HepG2 (cell line): ENCODE measurements around the gene GPR85. TPM values are rescaled to one million over a fixed set of nuclear protein-coding genes. Genes with fewer than 3 reads are reported as not detected.

Experiments
- ATAC-seq: fragments of 200-7000 bp; cut with Tn5 transposase; 3 replicates; pipeline ENCODE4 v1.9.1; 2020; ENCODE audit warnings: mild to moderate bottlenecking, moderate library complexity
- BruUV-seq: library from RNA; stranded (reverse); fragments of 400-500 nt; replicated peaks from 2 replicates; lab custom pipeline; 2021; lab: Mats Ljungman, UMichigan
- CTCF ChIA-PET: fragments of 300-600 bp; formaldehyde crosslinking; extraction: SDS; loops from one replicate; lab custom pipeline; 2021; ENCODE audit warnings: low total read pairs, inconsistent platforms, low intra/inter-chr PET ratio; lab: Yijun Ruan, JAX
- POLR2A ChIA-PET: fragments of 350-600 bp; sonication (Branson Sonifier 250); formaldehyde crosslinking; loops from one replicate; lab custom pipeline; 2020; ENCODE audit warnings: antibody characterized with exemption, inconsistent platforms; lab: Yijun Ruan, JAX
- DNase-seq: peaks from one replicate; pipeline ENCODE4 v3.0.0-alpha.2; 2015; ENCODE audit warnings: low spot score
- FAIRE-seq: peaks from 3 replicates; lab custom pipeline; 2011; peaks lifted over from hg19 to GRCh38; lab: Jason Lieb, UNC
- H2AFZ ChIP-seq: one replicate; pipeline ENCODE4 v1.6.1; 2011; ENCODE audit warnings: low read length, inconsistent platforms
- H3K27ac ChIP-seq: fragments of 300-600 bp; 3 replicates; pipeline ENCODE4 v1.8.0; 2011; ENCODE audit warnings: mixed run types, mild to moderate bottlenecking, mixed read lengths, low read length, inconsistent platforms; ENCODE audit not compliant: insufficient read depth; ENCODE audit errors: extremely low read length
- H3K27me3 ChIP-seq, 2 experiments: fragments of 200-600 bp in 1 of 2; 2 replicates in 1 of 2; 3 replicates in 1 of 2; pipeline versions ENCODE4 v1.6.0 to v1.8.0; 2011; ENCODE audit warnings: low read length in 2 of 2, mild to moderate bottlenecking in 2 of 2, moderate library complexity in 2 of 2, inconsistent platforms in 1 of 2; ENCODE audit not compliant: insufficient read depth in 2 of 2, control insufficient read depth in 1 of 2
- H3K36me3 ChIP-seq, 2 experiments: fragments of 200-600 bp in 1 of 2; replicated peaks in 1 of 2; 2 replicates in 1 of 2; 3 replicates in 1 of 2; pipeline versions ENCODE4 v1.5.1 to v1.8.0; 2011; ENCODE audit warnings: low read length in 2 of 2, inconsistent platforms in 1 of 2; ENCODE audit not compliant: insufficient read depth in 2 of 2, control insufficient read depth in 1 of 2
- H3K4me1 ChIP-seq: 2 replicates; pipeline ENCODE4 v1.5.1; 2012; ENCODE audit warnings: low read length, inconsistent platforms; ENCODE audit not compliant: insufficient read depth
- H3K4me2 ChIP-seq: 2 replicates; pipeline ENCODE4 v1.6.0; 2011; ENCODE audit warnings: low read depth, low read length, inconsistent platforms
- H3K4me3 ChIP-seq, 3 experiments: fragments of 200-600 bp in 1 of 3; sonication (generic), shearing (Covaris generic) in 1 of 3; replicated peaks in 1 of 3; 2 replicates each; pipeline ENCODE4 v1.5.1; 2011 to 2016; ENCODE audit warnings: low read length in 3 of 3, inconsistent platforms in 2 of 3, low read depth in 2 of 3, mild to moderate bottlenecking in 2 of 3, control low read depth in 1 of 3, mixed read lengths in 1 of 3; ENCODE audit not compliant: insufficient read depth in 1 of 3
- H3K79me2 ChIP-seq: one replicate; pipeline ENCODE4 v1.6.1; 2011; ENCODE audit warnings: low read length, inconsistent platforms; ENCODE audit not compliant: insufficient read depth
- H3K9ac ChIP-seq: 2 replicates; pipeline ENCODE4 v1.6.0; 2011; ENCODE audit warnings: mild to moderate bottlenecking, low read depth, low read length, inconsistent platforms; ENCODE audit not compliant: insufficient read depth
- H3K9me3 ChIP-seq: 2 replicates; pipeline ENCODE4 v1.5.1; 2012; ENCODE audit warnings: mild to moderate bottlenecking, low read length
- H4K20me1 ChIP-seq: 2 replicates; pipeline ENCODE4 v1.6.0; 2011; ENCODE audit warnings: inconsistent platforms, mild to moderate bottlenecking, low read length, moderate library complexity; ENCODE audit not compliant: insufficient read depth
- CCDC6 ChIP-seq: sonication (generic); formaldehyde crosslinking; IDR thresholded peaks from 2 replicates; pipeline ENCODE4 v1.8.1; 2022; ENCODE audit warnings: mild to moderate bottlenecking, missing genetic modification reagents, moderate library complexity
- GATAD1 ChIP-seq: IDR thresholded peaks from 2 replicates; pipeline ENCODE4 v1.6.1; 2016; ENCODE audit warnings: missing genetic modification reagents, missing compliant biosample characterization
- KLF15 ChIP-seq: sonication (generic); formaldehyde crosslinking; IDR thresholded peaks from 2 replicates; pipeline ENCODE4 v1.8.1; 2023; ENCODE audit warnings: borderline replicate concordance, mild to moderate bottlenecking, inconsistent platforms, missing genetic modification reagents, mixed read lengths
- MAFF ChIP-seq: IDR thresholded peaks from 2 replicates; pipeline ENCODE4 v1.6.1; 2011; ENCODE audit warnings: low read depth, low read length, improper control_type of control experiment
- MAFK ChIP-seq, 2 experiments: IDR thresholded peaks in 1 of 2; conservative IDR thresholded peaks in 1 of 2; 2 replicates each; pipeline ENCODE4 v1.6.1; 2011; ENCODE audit warnings: improper control_type of control experiment in 2 of 2, low read length in 2 of 2
- NCOA5 ChIP-seq: sonication (generic); formaldehyde crosslinking; IDR thresholded peaks from 2 replicates; pipeline ENCODE4 v1.4.0; 2020; ENCODE audit warnings: missing genetic modification reagents
- NR2F2 ChIP-seq: IDR thresholded peaks from 2 replicates; pipeline ENCODE4 v1.6.1; 2012; ENCODE audit warnings: low read depth, inconsistent platforms, borderline replicate concordance
- SATB2 ChIP-seq: sonication (generic); formaldehyde crosslinking; IDR thresholded peaks from 2 replicates; pipeline ENCODE4 v1.5.0; 2020; ENCODE audit warnings: missing genetic modification reagents
- TARDBP ChIP-seq: sonication (generic); formaldehyde crosslinking; IDR thresholded peaks from 2 replicates; pipeline ENCODE4 v1.8.0; 2022; ENCODE audit warnings: mild to moderate bottlenecking, missing genetic modification reagents
- ZNF7 ChIP-seq: IDR thresholded peaks from 2 replicates; pipeline ENCODE4 v1.6.1; 2016; ENCODE audit warnings: missing biosample characterization, missing genetic modification reagents
- WGBS: methylation state at CpG from one replicate; pipeline ENCODE4 v1.1.6; 2017; ENCODE audit warnings: low lambda C conversion rate; 5-methylcytosine and 5-hydroxymethylcytosine counted together
- in situ Hi-C: cut with HindIII; loops from 2 replicates; pipeline ENCODE4 v1.10.0; 2017; ENCODE audit warnings: low pct_unique_long_range_greater_than_20kb; ENCODE audit not compliant: extremely low pct_ligation_motif_present
- intact Hi-C: fragments of 100-400 bp; cut with micrococcal nuclease; formaldehyde crosslinking; loops from one replicate; pipeline ENCODE4 v1.10.0; 2022; ENCODE audit not compliant: unreplicated experiment
- polyA plus RNA-seq, 8 experiments: library from polyadenylated mRNA; depleted of rRNA in 3 of 8; stranded (reverse) in 7 of 8; unstranded in 1 of 8; fragments of >200 nt; fragmentation: Illumina TruSeq in 4 of 8; extraction: Trizol in 4 of 8; gene quantifications; 2 replicates each; pipeline versions ENCODE4 v1.2.1 to v1.2.3, GENCODE V29; 2011 to 2016; ENCODE audit warnings: low read depth in 4 of 8, missing spikeins in 1 of 8, mixed read lengths in 1 of 8; ENCODE audit not compliant: insufficient read depth in 1 of 8
- total RNA-seq, 5 experiments: library from RNA; depleted of rRNA; stranded (reverse); fragments of >200 nt; fragmentation: Illumina TruSeq; extraction: Trizol; gene quantifications; 2 replicates each; pipeline ENCODE4 v1.2.3, GENCODE V29; 2016; ENCODE audit warnings: low read depth in 1 of 5
- TF ChIP-seq, protein P1 (sequence below): IDR thresholded peaks from 2 replicates; pipeline ENCODE4 v1.6.1; 2016; ENCODE audit warnings: missing compliant biosample characterization, missing genetic modification reagents, borderline replicate concordance

The GPR85 gene
- total and polyA plus RNA-seq, 2 of the 13 experiments (the other 11 are each of a cell fraction or from before 2014, with no cell fraction given): not detected

GRCh38 chr7:113062499-113062898 lies 24.1 kb downstream of the GPR85 start:
- in situ Hi-C loops (no loop called here), intact Hi-C loops (no loop called here)
- Histone ChIP-seq H3K9me3 (no peaks in the 10 kb centered on the region), H3K36me3 (no peaks in the 10 kb centered on the region), H2AFZ (no peak overlapping the region), H3K27me3 (no peaks in the 10 kb centered on the region), H3K4me3 (no peak overlapping the region), H3K27ac (no peak overlapping the region), H4K20me1 (no peaks in the 10 kb centered on the region), H3K79me2 (no peaks in the 10 kb centered on the region), H3K9ac (no peak overlapping the region), H3K4me1 (no peaks in the 10 kb centered on the region), H3K4me2 (no peak overlapping the region)
- DNase-seq (no peak), FAIRE-seq (no peak), ATAC-seq (no peak)
- BruUV-seq: no TSS peak
- CTCF ChIA-PET: no interaction called here
- TF ChIP-seq MAFK (conservative IDR thresholded peaks at IDR 0.05 in 1 of 2, IDR thresholded peaks at IDR 0.05 in 1 of 2; ENCODE audit: low read length in 2 of 2) (peak in 1 of 2 experiments; percentile 58; a peak in 3 of 4 replicates), ZNF7 (CRISPR knock-in tag) (no peak), SATB2 (no peak), CCDC6 (CRISPR knock-in tag) (no peak), NCOA5 (CRISPR knock-in tag) (no peak), GATAD1 (CRISPR knock-in tag) (no peak), TARDBP (CRISPR knock-in tag) (no peak), MAFF (peak; percentile 35; the same call in 1 of the 2 replicates), NR2F2 (no peak), KLF15 (no peak)
- TF ChIP-seq, protein P1, sequence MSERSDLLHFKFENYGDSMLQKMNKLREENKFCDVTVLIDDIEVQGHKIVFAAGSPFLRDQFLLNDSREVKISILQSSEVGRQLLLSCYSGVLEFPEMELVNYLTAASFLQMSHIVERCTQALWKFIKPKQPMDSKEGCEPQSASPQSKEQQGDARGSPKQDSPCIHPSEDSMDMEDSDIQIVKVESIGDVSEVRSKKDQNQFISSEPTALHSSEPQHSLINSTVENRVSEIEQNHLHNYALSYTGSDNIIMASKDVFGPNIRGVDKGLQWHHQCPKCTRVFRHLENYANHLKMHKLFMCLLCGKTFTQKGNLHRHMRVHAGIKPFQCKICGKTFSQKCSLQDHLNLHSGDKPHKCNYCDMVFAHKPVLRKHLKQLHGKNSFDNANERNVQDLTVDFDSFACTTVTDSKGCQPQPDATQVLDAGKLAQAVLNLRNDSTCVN (CRISPR knock-in tag): no peak
- POLR2A ChIA-PET: no interaction called here
- 2% methylated on average over 2 of the region's 2 CpGs for WGBS
